HepG2 (cell line): ENCODE data around the gene SOCS1. TPM values are rescaled to one million over a fixed set of nuclear protein-coding genes. Genes with fewer than 3 reads are reported as not detected.

Source experiments
- ADNP ChIP-seq: sonication (generic); formaldehyde crosslinking; IDR thresholded peaks from 2 replicates; pipeline ENCODE4 v1.4.0; 2020; ENCODE audit warnings: missing genetic modification reagents
- AGO2 ChIP-seq: fragments of 200-400 bp; formaldehyde crosslinking; optimal IDR thresholded peaks from 2 replicates; pipeline ENCODE3; 2017; ENCODE audit warnings: mild to moderate bottlenecking, low read depth, low read length, moderate library complexity
- ARNT ChIP-seq: fragments of 450-650 bp; IDR thresholded peaks from 2 replicates; pipeline ENCODE4 v1.6.1; 2017
- FOSL2 ChIP-seq: sonication (generic); formaldehyde crosslinking; IDR thresholded peaks from 2 replicates; pipeline ENCODE4 v1.4.0; 2020; ENCODE audit warnings: missing genetic modification reagents
- IRF2 ChIP-seq: IDR thresholded peaks from 2 replicates; pipeline ENCODE4 v1.6.1; 2018; ENCODE audit warnings: missing genetic modification reagents, missing compliant biosample characterization
- KLF11 ChIP-seq: IDR thresholded peaks from 2 replicates; pipeline ENCODE4 v1.6.1; 2016; ENCODE audit warnings: missing compliant biosample characterization
- NAIF1 ChIP-seq: sonication (generic); formaldehyde crosslinking; IDR thresholded peaks from 2 replicates; pipeline ENCODE4 v1.5.0; 2020; ENCODE audit warnings: mild to moderate bottlenecking, missing genetic modification reagents, borderline replicate concordance
- NR2F6 ChIP-seq, 2 experiments: IDR thresholded peaks; 2 replicates each; pipeline ENCODE4 v1.6.1; 2016; ENCODE audit warnings: antibody characterized with exemption in 1 of 2, mild to moderate bottlenecking in 1 of 2
- SNAI1 ChIP-seq: sonication (generic); formaldehyde crosslinking; IDR thresholded peaks from 2 replicates; pipeline ENCODE4 v1.5.0; 2020; ENCODE audit warnings: mild to moderate bottlenecking, missing genetic modification reagents, borderline replicate concordance
- SRSF1 ChIP-seq: fragments of 200-400 bp; formaldehyde crosslinking; optimal IDR thresholded peaks from 2 replicates; pipeline ENCODE3; 2017; ENCODE audit warnings: mild to moderate bottlenecking, low read depth, low read length, moderate library complexity
- SRY ChIP-seq: sonication (generic); formaldehyde crosslinking; IDR thresholded peaks from 2 replicates; pipeline ENCODE4 v1.8.0; 2022; ENCODE audit warnings: mild to moderate bottlenecking, missing genetic modification reagents
- ZBTB20 ChIP-seq: sonication (generic); formaldehyde crosslinking; IDR thresholded peaks from 2 replicates; pipeline ENCODE4 v1.8.1; 2023; ENCODE audit warnings: missing genetic modification reagents, low read depth, mild to moderate bottlenecking, borderline replicate concordance
- ZFP41 ChIP-seq: sonication (generic); formaldehyde crosslinking; IDR thresholded peaks from 2 replicates; pipeline ENCODE4 v1.4.0; 2020; ENCODE audit warnings: mild to moderate bottlenecking, missing genetic modification reagents, borderline replicate concordance
- ZNF282 ChIP-seq: fragments of 450-650 bp; IDR thresholded peaks from 2 replicates; pipeline ENCODE4 v1.6.1; 2018; ENCODE audit not compliant: partially characterized antibody
- ZNF30 ChIP-seq: sonication (generic); formaldehyde crosslinking; IDR thresholded peaks from 2 replicates; pipeline ENCODE4 v1.5.0; 2020; ENCODE audit warnings: mild to moderate bottlenecking, missing genetic modification reagents
- ZNF333 ChIP-seq: sonication (generic); formaldehyde crosslinking; IDR thresholded peaks from 2 replicates; pipeline ENCODE4 v1.4.0; 2020; ENCODE audit warnings: mild to moderate bottlenecking, missing genetic modification reagents, borderline replicate concordance
- ZNF501 ChIP-seq: sonication (generic); formaldehyde crosslinking; IDR thresholded peaks from 2 replicates; pipeline ENCODE4 v1.5.1; 2020; ENCODE audit warnings: mild to moderate bottlenecking, moderate library complexity, missing genetic modification reagents
- ZNF552 ChIP-seq: sonication (generic); formaldehyde crosslinking; IDR thresholded peaks from 2 replicates; pipeline ENCODE4 v1.9.0; 2022; ENCODE audit warnings: missing genetic modification reagents, mild to moderate bottlenecking, borderline replicate concordance
- ZNF562 ChIP-seq: sonication (generic); formaldehyde crosslinking; IDR thresholded peaks from 2 replicates; pipeline ENCODE4 v1.8.0; 2022; ENCODE audit warnings: missing genetic modification reagents, borderline replicate concordance
- ZNF605 ChIP-seq: sonication (generic); formaldehyde crosslinking; IDR thresholded peaks from 2 replicates; pipeline ENCODE4 v1.8.0; 2022; ENCODE audit warnings: mild to moderate bottlenecking, missing genetic modification reagents
- ZZZ3 ChIP-seq: sonication (generic); formaldehyde crosslinking; IDR thresholded peaks from 2 replicates; pipeline ENCODE4 v1.4.0; 2020; ENCODE audit warnings: missing genetic modification reagents, mild to moderate bottlenecking, borderline replicate concordance
- polyA plus RNA-seq, 8 experiments: library from polyadenylated mRNA; depleted of rRNA in 3 of 8; stranded (reverse) in 7 of 8; unstranded in 1 of 8; fragments of >200 nt; fragmentation: Illumina TruSeq in 4 of 8; extraction: Trizol in 4 of 8; gene quantifications; 2 replicates each; pipeline versions ENCODE4 v1.2.1 to v1.2.3, GENCODE V29; 2011 to 2016; ENCODE audit warnings: low read depth in 4 of 8, missing spikeins in 1 of 8, mixed read lengths in 1 of 8; ENCODE audit not compliant: insufficient read depth in 1 of 8
- total RNA-seq, 5 experiments: library from RNA; depleted of rRNA; stranded (reverse); fragments of >200 nt; fragmentation: Illumina TruSeq; extraction: Trizol; gene quantifications; 2 replicates each; pipeline ENCODE4 v1.2.3, GENCODE V29; 2016; ENCODE audit warnings: low read depth in 1 of 5
- TF ChIP-seq, protein P1 (sequence below): sonication (generic); formaldehyde crosslinking; conservative IDR thresholded peaks from 2 replicates; pipeline ENCODE4 v1.4.0; 2020; ENCODE audit warnings: mild to moderate bottlenecking, missing genetic modification reagents, moderate library complexity
- TF ChIP-seq, protein P2 (sequence below): sonication (generic); formaldehyde crosslinking; IDR thresholded peaks from 2 replicates; pipeline ENCODE4 v1.8.1; 2023; ENCODE audit warnings: missing genetic modification reagents, inconsistent platforms, borderline replicate concordance
- TF ChIP-seq, protein P3 (sequence below): sonication (generic); formaldehyde crosslinking; conservative IDR thresholded peaks from 2 replicates; pipeline ENCODE4 v1.8.0; 2022; ENCODE audit warnings: low read depth, missing genetic modification reagents

The SOCS1 gene
- total and polyA plus RNA-seq, 2 of the 13 experiments (the other 11 are each of a cell fraction or from before 2014, with no cell fraction given) = 5.3 to 6.3 TPM

DNA sequence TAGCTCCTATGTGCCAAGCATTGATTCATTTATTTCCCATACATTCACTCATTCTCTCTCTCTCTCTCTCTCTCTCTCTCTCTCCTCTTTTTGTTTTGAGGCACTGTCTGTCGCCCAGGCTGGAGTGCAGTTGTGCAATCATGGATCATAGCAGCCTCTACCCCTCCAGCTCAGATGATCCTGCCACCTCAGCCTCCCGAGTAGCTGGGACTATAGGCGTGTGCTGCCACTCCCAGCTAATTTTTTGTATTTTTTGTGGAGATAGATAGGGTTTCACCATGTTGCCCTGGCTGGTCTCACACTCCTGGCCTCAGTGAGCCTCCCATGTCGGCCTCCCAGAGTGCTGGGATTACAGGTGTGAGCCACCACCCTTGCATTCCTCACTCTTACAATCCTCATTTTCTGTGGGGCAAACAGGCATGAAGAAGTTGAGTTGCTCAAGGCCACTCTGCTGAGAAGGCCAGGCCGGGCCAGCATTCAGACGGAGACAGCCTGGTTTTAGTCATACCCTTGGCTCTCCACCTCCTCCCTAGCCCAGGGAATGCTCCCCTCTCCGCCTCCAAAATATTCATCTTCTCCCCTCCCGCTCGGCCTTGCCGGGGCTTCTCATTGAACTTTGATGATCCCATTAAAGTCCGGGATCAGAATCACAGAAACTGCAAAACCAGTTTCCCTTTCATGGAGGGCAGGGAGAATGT is 21.0 kb upstream of the SOCS1 start (continued):
- TF ChIP-seq, protein P1, sequence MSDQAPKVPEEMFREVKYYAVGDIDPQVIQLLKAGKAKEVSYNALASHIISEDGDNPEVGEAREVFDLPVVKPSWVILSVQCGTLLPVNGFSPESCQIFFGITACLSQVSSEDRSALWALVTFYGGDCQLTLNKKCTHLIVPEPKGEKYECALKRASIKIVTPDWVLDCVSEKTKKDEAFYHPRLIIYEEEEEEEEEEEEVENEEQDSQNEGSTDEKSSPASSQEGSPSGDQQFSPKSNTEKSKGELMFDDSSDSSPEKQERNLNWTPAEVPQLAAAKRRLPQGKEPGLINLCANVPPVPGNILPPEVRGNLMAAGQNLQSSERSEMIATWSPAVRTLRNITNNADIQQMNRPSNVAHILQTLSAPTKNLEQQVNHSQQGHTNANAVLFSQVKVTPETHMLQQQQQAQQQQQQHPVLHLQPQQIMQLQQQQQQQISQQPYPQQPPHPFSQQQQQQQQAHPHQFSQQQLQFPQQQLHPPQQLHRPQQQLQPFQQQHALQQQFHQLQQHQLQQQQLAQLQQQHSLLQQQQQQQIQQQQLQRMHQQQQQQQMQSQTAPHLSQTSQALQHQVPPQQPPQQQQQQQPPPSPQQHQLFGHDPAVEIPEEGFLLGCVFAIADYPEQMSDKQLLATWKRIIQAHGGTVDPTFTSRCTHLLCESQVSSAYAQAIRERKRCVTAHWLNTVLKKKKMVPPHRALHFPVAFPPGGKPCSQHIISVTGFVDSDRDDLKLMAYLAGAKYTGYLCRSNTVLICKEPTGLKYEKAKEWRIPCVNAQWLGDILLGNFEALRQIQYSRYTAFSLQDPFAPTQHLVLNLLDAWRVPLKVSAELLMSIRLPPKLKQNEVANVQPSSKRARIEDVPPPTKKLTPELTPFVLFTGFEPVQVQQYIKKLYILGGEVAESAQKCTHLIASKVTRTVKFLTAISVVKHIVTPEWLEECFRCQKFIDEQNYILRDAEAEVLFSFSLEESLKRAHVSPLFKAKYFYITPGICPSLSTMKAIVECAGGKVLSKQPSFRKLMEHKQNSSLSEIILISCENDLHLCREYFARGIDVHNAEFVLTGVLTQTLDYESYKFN (CRISPR knock-in tag) = peak; percentile 25; the same call in 1 of the 2 replicates
- TF ChIP-seq, protein P2, sequence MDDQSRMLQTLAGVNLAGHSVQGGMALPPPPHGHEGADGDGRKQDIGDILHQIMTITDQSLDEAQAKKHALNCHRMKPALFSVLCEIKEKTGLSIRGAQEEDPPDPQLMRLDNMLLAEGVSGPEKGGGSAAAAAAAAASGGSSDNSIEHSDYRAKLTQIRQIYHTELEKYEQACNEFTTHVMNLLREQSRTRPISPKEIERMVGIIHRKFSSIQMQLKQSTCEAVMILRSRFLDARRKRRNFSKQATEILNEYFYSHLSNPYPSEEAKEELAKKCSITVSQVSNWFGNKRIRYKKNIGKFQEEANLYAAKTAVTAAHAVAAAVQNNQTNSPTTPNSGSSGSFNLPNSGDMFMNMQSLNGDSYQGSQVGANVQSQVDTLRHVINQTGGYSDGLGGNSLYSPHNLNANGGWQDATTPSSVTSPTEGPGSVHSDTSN (CRISPR knock-in tag) = no peak
- TF ChIP-seq IRF2 (CRISPR knock-in tag) = 0 out of 2 replicates have a peak, but pooled peaks have one; percentile 3
- TF ChIP-seq NR2F6 (IDR thresholded peaks at IDR 0.05) = no peak
- TF ChIP-seq NR2F6 (CRISPR knock-in tag; IDR thresholded peaks at IDR 0.05) = no peak
- no peak for TF ChIP-seq ZNF333 (CRISPR knock-in tag)
- TF ChIP-seq, protein P3, sequence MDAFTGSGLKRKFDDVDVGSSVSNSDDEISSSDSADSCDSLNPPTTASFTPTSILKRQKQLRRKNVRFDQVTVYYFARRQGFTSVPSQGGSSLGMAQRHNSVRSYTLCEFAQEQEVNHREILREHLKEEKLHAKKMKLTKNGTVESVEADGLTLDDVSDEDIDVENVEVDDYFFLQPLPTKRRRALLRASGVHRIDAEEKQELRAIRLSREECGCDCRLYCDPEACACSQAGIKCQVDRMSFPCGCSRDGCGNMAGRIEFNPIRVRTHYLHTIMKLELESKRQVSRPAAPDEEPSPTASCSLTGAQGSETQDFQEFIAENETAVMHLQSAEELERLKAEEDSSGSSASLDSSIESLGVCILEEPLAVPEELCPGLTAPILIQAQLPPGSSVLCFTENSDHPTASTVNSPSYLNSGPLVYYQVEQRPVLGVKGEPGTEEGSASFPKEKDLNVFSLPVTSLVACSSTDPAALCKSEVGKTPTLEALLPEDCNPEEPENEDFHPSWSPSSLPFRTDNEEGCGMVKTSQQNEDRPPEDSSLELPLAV = no peak
- no peak for TF ChIP-seq ZFP41 (CRISPR knock-in tag)
- no peak for TF ChIP-seq ZZZ3 (CRISPR knock-in tag)
- no peak for TF ChIP-seq SRSF1
- no peak for TF ChIP-seq SNAI1 (CRISPR knock-in tag)
- TF ChIP-seq NAIF1 (CRISPR knock-in tag) = no peak
- no peak for TF ChIP-seq SRY
- TF ChIP-seq ZNF282 = no peak
- no peak for TF ChIP-seq ZNF562 (CRISPR knock-in tag)
- no peak for TF ChIP-seq ARNT
- TF ChIP-seq ZNF605 (CRISPR knock-in tag) = no peak
- TF ChIP-seq KLF11 (CRISPR knock-in tag) = no peak
- no peak for TF ChIP-seq ZNF552 (CRISPR knock-in tag)
- no peak for TF ChIP-seq ZNF30 (CRISPR knock-in tag)
- TF ChIP-seq FOSL2 (CRISPR knock-in tag) = peak; percentile 42
- TF ChIP-seq ZNF501 (CRISPR knock-in tag) = no peak
- no peak for TF ChIP-seq AGO2
- TF ChIP-seq ZBTB20 = no peak
- TF ChIP-seq ADNP (CRISPR knock-in tag) = 0 out of 2 replicates have a peak, but pooled peaks have one; percentile 17
